ENCODE results near the gene CARD8.

GRCh38 chr19:48216933-48217332 is 38.8 kb downstream of the CARD8 start:
- TF ChIP-seq EZH2 (IDR thresholded peaks at IDR 0.05) (no peak), POLR2AphosphoS5 (IDR thresholded peaks at IDR 0.05; ENCODE audit: borderline replicate concordance, low read depth, low read length) (no peak)
